SK-N-MC (cell line): ENCODE results near the gene SCIN.

ENCODE experiments used
- EZH2 ChIP-seq: fragments of 200-600 bp; sonication (generic); IDR thresholded peaks from one replicate; pipeline ENCODE4 v1.6.1; 2017; ENCODE audit warnings: antibody characterized with exemption
- FOXP2 ChIP-seq: optimal IDR thresholded peaks from 2 replicates; pipeline ENCODE3; 2011; ENCODE audit warnings: mild to moderate bottlenecking, moderate library complexity; ENCODE audit not compliant: insufficient read depth; ENCODE audit errors: extremely low read length, control extremely low read depth
- POLR2AphosphoS5 ChIP-seq: IDR thresholded peaks from 2 replicates; pipeline ENCODE4 v1.6.1; 2012; ENCODE audit warnings: mild to moderate bottlenecking, low read depth, low read length, borderline replicate concordance

GRCh38 chr7:12637819-12638592 lies 67.5 kb downstream of the SCIN start:
- TF ChIP-seq POLR2AphosphoS5 (no peak), EZH2 (no peak), FOXP2 (no peak)
